HEK293 (cell line): Measurements from ENCODE around the gene REC8.

Experiments used
- CTCF ChIP-seq: fragments of 450-650 bp; formaldehyde crosslinking; IDR thresholded peaks from 2 replicates; pipeline ENCODE4 v1.5.1; 2016; ENCODE audit warnings: missing biosample characterization, missing genetic modification characterization
- KLF8 ChIP-seq: fragments of 450-650 bp; formaldehyde crosslinking; IDR thresholded peaks from 2 replicates; pipeline ENCODE4 v1.5.1; 2016; ENCODE audit warnings: missing biosample characterization, missing genetic modification characterization
- PRDM4 ChIP-seq: fragments of 450-650 bp; formaldehyde crosslinking; IDR thresholded peaks from 2 replicates; pipeline ENCODE4 v1.5.1; 2017; ENCODE audit warnings: missing biosample characterization, missing genetic modification characterization
- ZBTB21 ChIP-seq: fragments of 450-650 bp; formaldehyde crosslinking; IDR thresholded peaks from 2 replicates; pipeline ENCODE4 v1.5.1; 2017; ENCODE audit warnings: missing biosample characterization, missing genetic modification characterization
- ZBTB7A ChIP-seq: fragments of 450-650 bp; formaldehyde crosslinking; IDR thresholded peaks from 2 replicates; pipeline ENCODE4 v1.5.1; 2016; ENCODE audit warnings: low read depth, missing biosample characterization, missing genetic modification characterization
- ZNF2 ChIP-seq: fragments of 450-650 bp; formaldehyde crosslinking; IDR thresholded peaks from 2 replicates; pipeline ENCODE4 v1.5.1; 2016; ENCODE audit warnings: missing biosample characterization, missing genetic modification characterization
- ZNF354C ChIP-seq: fragments of 450-650 bp; formaldehyde crosslinking; IDR thresholded peaks from 2 replicates; pipeline ENCODE4 v1.5.1; 2016; ENCODE audit warnings: missing biosample characterization, missing genetic modification characterization, low read depth, borderline replicate concordance
- ZNF621 ChIP-seq: fragments of 450-650 bp; formaldehyde crosslinking; IDR thresholded peaks from 2 replicates; pipeline ENCODE4 v1.5.1; 2017; ENCODE audit warnings: missing biosample characterization, missing genetic modification characterization
- ZSCAN30 ChIP-seq: fragments of 450-650 bp; IDR thresholded peaks from 2 replicates; pipeline ENCODE4 v1.5.1; 2018; ENCODE audit warnings: missing biosample characterization, mild to moderate bottlenecking, missing genetic modification characterization, moderate library complexity

- TF ChIP-seq ZNF2 (tag by site-specific recombination) = no peak
- TF ChIP-seq KLF8 = no peak
- no peak for TF ChIP-seq CTCF (tag by site-specific recombination)
- no peak for TF ChIP-seq ZNF354C
- no peak for TF ChIP-seq ZBTB21
- no peak for TF ChIP-seq ZSCAN30 (tag by site-specific recombination)
- TF ChIP-seq PRDM4 (tag by site-specific recombination) = no peak
- TF ChIP-seq ZNF621 = no peak
- no peak for TF ChIP-seq ZBTB7A (tag by site-specific recombination)
Measured at GRCh38 chr14:24204163-24205146, 32.6 kb downstream of the REC8 start.
